Fibroblast of the conjunctiva (primary cell): ENCODE data around the gene SLC34A1.
"Not testable (repeated sequence)": the region's sequence is repeated elsewhere in the genome, so short reads cannot be mapped to it uniquely, and the experiment has no call there.

Source experiments
- DNase-seq: peaks from one replicate; pipeline ENCODE4 v3.0.0-alpha.2; 2010; ENCODE audit warnings: low read depth

Gene SLC34A1

DNA sequence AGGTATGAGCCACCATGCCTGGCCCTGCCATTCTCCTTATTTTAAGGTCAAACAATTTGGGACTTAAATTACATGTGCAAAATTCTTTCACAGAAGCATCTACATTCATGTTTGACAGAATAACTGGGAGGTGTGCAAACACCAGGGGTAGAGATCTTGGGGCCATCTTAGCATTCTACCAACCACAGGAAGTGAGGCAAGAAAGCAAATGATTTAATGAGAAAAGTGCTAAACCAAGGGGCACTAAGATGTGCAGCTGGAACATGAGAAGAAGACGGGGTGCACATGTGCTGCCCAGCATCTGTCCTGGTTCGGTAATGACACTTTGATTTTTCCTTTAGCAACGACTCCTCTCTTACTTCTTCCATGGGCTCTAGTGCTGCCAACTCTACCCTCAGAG lies 26.3 kb downstream of the SLC34A1 start:
- DNase-seq = no peak

DNA sequence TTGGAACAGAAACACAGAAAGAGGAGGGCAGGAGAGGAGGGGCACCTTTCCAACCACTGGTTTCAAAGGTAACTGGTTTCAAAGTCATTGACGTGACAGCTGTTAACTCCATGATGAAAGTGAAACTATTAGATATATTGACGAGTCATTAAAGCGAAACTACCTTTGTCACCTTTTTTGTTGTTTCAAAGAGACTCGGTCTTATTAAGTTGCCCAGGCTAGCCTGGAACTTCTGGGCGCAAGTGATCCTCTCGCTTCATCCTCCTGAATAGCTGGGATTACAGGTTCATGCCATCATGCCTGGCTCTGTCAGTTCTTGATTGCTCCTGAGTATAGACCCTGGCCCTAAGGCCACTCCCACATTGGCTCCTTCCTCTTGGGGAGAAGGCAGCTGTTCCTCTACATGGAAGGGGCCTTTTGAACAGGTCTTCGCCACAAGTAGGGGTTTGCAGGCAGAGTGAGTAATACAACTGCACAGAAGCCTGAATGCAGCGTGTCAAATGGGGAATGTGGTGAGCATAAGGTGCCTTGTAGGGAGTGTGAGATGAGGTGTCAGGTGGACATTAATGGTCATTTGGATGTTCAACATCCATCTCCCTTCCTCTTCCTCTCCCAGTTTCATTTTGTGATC lies 28.5 kb downstream of the SLC34A1 start:
- no peak for DNase-seq

- no peak for DNase-seq
Measured at GRCh38 chr5:177414481-177414880, 30.2 kb downstream of the SLC34A1 start.

DNA sequence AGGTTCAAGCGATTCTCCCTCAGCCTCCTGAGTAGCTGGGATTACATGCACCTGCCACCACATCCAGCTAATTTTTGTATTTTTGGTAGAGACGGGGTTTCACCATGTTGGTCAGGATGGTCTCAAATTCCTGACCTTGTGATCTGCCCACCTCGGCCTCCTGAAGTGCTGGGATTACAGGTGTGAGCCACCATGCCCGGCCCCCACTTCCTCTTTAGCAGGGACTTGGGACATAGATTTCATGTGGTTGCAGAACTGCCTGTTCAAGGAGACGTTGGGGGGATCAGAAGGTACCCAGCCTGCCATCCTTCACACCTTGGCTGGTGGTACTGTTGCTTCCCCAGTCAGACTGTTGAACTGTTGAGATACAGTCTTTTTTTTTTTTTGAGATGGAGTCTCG lies 32.8 kb downstream of the SLC34A1 start:
- not testable (repeated sequence) for DNase-seq

DNA sequence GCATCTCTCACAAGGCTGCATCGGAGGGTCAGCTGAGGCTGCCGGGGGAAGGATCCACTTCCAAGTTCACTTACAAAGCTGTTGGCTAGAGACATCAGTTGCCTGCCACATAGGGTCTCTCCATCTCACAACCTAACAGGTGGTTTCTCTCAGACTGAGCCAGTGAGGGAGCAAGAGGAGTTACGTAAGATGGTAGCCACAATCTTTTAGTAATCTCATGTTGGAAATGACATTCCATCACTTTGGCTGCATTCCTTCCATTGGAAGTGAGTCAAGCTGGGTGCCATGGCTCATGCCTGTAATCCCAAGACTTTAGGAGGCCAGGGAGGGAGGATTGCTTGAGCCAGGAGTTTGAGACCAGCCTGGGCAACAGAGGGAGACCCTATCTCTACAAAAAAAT lies 34.8 kb downstream of the SLC34A1 start:
- DNase-seq = no peak

DNA sequence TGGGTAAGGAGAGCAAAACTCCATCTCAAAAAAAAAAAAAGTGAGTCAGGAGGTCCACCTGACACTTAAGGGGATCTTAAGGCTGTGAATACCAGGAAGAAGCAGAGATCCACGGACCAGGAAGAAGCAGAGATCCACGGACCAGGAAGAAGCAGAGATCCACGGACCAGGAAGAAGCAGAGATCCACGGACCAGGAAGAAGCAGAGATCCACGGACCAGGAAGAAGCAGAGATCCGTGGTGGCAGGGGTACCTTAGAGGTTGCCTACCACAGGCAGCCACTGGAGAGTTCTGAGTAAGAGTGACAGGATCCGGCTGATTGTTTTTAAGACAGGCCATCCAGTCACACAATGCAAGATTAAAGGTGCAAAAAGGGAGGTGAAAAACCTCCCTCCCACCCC lies 36.2 kb downstream of the SLC34A1 start:
- DNase-seq = not testable (repeated sequence)

GRCh38 chr5:177421062-177421798 lies 37.0 kb downstream of the SLC34A1 start:
- no peak for DNase-seq

DNA sequence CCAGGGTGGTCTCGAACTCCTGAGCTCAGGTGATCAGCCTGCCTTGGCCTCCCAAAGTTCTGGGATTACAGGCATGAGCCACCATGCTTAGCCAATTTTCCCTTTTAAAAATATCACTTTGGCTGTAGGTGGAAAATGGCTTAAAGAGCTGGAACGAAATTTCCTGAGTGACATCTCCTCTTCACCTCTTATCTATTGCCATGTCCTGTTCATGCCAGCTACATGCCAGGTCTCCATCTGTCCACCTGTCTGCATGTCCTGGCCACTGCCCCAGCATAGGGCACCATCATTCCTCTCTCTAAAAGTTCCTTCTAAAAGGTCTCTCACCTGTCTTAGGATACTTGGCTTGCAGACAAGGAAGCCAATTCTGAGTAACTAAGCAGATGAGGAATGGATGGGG lies 39.4 kb downstream of the SLC34A1 start:
- DNase-seq = no peak

GRCh38 chr5:177425196-177425800 lies 41.1 kb downstream of the SLC34A1 start:
- no peak for DNase-seq

DNA sequence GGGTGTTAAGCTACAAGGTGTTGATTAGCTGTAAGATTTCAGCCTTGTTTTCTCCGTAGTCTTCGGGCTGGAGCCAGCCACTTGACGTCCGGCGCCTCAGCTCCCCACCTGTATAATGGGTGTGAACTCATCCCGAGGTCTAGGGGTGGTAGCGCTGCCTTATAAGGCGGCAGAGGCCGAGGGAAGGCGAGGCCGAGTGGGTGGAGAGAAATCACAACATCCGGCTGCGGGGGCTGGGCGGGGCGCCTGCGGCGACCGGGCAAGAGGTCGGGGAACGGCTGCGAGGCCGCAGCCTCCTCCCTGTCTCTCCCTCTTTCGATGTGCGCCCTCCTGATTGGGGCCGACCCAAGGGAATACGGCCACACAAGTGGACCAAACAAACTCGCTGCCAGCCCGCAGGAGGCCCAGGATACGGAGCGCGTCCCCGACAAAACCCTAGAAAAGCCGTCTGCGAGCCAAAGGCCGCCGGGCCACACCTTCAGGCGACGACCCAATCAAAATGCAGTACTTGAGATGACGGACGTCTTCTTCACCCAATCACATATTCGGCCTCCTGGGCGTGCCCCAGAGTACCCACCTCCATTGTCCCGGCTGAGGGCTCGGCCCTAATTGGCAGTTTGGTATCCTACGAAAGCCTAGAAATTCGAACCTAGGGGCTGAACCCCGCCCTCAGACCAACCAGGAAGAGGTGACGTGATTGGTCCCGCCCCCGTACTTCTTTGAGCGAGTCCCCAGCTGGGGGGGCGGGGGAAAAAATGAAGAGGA lies 41.7 kb downstream of the SLC34A1 start:
- DNase-seq = peak; percentile 100

DNA sequence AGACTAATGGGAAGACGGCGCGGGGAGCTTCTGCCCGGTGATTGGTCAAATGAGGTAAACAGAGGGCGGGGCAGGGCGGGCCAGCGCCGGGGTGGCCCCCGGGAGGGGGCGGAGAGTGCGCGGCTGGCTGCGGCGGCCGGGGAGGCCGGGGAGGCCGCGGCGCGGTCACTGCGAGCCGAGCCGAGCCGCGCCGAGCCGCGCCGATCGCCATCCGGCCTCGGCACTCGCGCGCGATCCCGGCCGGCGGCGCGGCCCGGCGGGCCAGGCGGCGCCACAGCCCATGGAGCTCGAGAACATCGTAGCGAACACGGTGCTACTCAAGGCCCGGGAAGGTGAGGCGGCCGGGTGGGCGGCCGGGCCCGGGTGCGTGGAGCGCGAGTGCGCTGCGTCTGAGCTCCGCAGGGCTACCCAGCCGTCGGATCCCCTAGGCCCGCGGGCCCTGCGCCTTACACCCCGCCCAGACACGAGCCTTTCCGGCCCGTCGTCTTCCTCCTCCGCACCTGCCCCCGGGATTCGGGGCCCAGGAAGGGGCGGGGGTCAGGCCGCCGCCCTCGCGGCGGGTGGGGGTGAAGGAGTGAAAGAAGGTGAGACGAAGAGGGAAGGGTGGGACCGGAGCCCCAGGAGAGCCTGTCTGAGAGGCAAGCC lies 42.5 kb downstream of the SLC34A1 start, which contains the start of gene GRK6:
GRK6 (plus strand) TSS at position 111 of the 645 bp plus-strand sequence; CDS start at position 281, 170 bp downstream.
- DNase-seq = no peak

DNA sequence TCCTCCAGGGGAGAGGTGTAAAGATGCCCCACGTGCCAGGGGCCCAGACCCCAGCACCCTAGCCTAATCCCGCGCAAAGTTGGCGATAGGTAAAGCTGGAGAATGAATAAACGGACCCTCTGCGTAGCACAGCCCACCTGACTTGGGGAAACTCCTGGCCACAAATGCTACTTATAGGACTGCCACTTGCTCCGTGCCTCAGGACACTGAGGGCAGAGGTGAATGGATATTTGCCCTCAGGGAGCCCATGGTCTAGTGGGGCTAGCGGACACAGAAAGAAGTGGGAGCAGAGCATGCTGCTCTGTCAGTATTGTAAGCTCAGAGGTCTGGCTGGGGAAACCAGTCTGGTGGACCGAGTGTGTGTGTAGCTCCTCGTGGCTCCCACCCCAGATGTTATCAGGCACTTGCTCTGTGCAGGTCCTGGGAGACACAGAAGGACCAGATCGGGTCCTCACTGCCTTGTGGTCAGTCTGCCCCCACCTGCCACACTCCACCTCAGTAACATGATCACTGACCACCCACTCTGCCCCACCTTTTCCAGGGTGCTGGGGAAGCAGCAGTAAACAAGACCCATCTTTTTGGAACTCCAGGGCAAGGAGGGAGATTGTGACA lies 43.1 kb downstream of the SLC34A1 start:
- no peak for DNase-seq

DNA sequence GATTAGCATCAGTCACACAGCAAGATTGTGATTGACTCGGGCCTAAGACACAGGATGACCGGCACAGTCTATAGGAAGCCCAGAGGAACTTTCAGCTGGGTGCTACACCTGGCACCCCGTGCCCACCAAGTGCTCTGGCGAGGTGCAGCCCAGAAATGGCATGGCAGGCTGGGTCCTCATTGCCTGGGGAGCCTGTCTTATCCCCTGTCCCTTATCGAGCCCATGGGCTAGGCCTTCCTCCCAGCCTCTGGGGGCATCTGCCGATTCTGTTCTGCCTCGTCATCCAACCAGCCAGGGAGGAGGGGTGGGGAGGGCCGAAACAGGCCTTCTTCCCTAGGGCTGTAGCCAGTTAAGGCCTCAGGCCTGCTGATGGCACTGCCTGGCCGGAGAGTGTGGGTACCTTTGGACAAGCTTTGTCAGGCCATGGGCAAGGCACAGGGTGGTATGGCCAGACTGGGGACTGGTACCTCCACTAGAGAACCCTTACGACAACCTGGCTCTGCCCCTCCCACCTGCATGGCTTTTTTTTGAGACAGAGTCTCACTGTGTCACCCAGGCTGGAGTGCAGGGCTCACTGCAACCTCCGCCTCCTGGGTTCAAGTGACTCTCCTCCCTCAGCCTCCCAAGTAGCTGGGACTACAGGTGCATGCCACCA lies 43.8 kb downstream of the SLC34A1 start:
- DNase-seq = no peak

DNA sequence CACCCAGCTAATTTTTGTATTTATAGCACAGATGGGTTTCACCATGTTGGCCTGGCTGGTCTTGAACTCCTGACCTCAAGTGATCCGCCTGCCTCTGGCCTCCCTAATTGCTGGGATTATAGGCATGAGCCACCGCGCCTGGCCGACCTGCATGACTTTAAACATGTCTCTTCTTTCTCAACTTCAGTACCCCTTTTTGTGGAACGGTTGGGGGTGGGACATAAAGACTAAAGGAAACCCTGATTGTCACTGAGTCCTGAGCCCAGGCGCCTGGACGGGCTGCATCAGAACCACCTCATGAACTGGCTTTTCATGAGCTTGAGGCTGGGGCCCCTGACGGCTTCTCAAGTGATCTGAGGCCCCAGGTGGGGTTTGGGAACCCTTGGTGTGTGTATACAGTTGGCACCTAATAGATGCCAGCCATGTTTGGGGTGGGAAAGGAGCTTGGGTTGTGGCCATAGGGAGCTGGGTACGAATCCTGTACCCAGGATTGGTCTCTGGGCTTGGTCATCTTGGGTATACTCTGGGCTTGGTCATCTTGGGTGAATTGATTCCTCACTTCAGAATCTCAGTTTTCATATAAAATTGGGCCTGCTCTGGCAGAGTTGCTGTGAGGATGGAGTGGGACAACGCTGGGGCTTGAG lies 44.5 kb downstream of the SLC34A1 start:
- DNase-seq = no peak

DNA sequence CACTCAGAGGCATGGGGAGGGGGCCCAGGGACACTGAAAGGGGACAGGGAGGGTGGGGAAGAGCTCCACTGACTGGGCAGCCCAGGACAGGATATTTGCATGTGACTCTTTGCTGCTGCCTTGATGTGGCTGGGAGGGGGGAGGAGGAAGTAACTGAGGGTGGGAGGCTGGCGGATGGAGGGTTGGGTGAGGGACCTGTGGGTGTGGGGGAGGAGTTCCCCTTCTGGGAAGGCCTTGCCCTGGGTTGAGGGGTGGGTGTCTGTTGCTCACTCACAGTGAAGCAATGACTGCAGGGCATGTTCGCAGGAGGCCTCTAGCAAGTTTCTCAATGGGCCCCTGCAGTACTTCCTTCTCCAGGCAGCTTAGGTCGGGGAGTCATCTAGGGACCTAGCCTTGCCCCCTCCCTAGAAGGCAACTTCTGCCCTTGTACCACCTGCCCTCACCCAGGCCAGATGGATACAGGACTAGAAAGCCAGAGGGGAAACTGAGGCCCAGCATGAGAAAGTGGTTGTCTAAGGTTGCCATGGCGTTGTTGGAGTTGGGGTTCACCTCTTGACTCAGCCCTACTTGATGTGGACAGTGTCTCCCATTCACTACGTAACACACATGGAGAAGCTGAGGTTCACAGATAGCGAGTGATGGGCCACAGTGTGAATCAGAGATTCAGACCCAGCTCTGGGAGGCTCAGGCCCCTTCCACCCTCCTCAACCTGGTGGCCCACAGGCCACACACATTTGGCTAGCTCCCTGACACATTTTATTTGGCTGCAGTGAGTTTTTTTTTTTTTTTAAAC lies 45.2 kb downstream of the SLC34A1 start:
- no peak for DNase-seq

DNA sequence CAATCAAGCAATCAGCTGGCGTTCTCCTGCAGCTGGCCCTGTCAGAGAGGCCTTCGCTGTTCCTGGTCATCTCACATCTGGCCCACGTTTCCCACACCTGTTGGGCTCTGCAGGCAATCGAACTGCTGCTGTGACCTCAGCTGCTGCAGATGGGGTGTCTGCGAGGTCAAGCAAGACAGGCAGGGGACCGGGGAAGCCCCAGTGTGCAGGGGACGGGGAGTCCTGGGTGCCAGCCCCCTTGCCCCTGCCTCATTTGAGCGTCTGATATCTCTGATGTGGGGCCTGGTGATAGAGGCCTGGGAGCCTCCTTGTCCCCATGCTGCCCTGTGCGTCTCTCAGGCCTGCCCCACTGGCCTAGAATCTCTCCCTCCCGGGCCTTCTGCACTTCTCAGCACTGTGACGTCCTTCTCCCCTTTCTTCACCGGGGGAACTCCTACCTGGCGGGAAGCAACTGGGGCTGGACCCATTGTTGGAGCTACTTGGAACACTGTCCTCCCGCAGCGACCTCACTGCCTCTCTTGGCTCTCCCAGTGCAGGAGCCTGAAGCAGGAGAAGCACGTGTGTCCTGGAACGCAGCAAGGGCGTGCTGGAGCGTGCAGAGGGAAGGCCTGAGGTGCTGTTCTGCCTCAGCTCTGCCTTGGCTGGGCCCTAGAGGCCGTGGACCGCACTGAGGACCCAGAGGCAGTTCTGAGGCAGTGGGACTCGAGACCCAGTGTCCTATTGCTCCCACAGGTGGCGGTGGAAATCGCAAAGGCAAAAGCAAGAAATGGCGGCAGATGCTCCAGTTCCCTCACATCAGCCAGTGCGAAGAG lies 46.1 kb downstream of the SLC34A1 start:
- no peak for DNase-seq

GRCh38 chr5:177430972-177431316 lies 46.7 kb downstream of the SLC34A1 start:
- DNase-seq = no peak

- no peak for DNase-seq
Measured at GRCh38 chr5:177431317-177432142, 47.3 kb downstream of the SLC34A1 start.
